ENCODE results near the gene WDSUB1. TPM values are rescaled to one million over a fixed set of nuclear protein-coding genes. Genes with fewer than 3 reads are reported as not detected.

WDSUB1 gene
- total and polyA plus RNA-seq, 2 donors: 5.4 to 17.0 TPM

DNA sequence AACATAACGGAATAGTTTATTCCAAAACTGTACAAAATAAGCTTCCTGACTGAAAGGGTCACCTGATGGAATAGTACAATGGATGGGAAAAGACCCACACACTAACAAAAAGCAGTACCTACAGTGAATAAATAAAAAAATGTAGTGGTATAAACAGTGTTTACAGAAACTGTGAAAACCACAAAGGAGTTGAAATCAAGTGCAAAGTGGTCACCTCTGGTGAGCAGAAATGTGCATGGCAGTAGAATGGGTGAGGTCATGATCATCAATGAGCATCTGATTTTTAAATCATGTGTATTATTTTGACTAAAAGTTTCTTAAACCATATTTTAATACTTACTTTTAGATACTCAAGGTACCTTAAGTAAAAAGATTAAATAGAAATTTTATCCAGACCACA is 11.4 kb downstream of the WDSUB1 start:
- Histone ChIP-seq H3K4me3 (ENCODE audit: low read length in 2 of 2) (no peak overlapping the region), H3K4me1 (ENCODE audit: control insufficient read depth in 2 of 2, insufficient read depth in 2 of 2, low read length in 2 of 2) (no peaks in the 10 kb centered on the region), H3K27ac (ENCODE audit: low read depth in 1 of 2, low read length in 1 of 2) (no peak overlapping the region), H3K27me3 (ENCODE audit: control insufficient read depth in 2 of 2, insufficient read depth in 1 of 2, low read length in 1 of 2) (no peaks in the 10 kb centered on the region), H3K9me3 (ENCODE audit: control insufficient read depth in 2 of 2, insufficient read depth in 1 of 2, low read length in 1 of 2) (no peaks in the 10 kb centered on the region), H3K36me3 (ENCODE audit: control insufficient read depth in 2 of 2, insufficient read depth in 2 of 2, low read length in 1 of 2) (peaks cover 0 to 9% of the 10 kb centered on the region in 2 donors)
- no peak for DNase-seq (ENCODE audit: low read depth in 6 of 9, low spot score in 9 of 9)
- WGBS: 99% methylated on average over 1 of the region's 1 CpG

DNA sequence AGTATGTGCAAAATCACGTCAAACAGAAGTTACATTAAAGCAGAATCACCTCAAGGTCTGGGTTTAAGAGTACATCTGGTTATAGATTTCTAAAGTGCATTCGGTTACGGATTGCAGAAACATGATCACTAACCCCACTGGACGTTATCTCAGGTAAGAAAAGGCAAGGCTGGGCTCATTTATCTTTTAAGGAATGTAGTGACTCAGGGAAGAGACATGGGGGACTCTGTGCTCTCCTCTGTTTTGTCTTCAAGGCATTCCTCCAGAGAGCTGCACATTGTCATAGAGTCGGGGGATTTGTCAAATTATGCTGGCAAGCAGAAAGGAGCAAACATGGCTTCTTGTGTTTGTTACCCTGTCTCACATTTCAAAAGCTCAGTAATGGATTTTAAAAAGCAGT is 14.3 kb downstream of the WDSUB1 start:
- 93% methylated on average over 5 of the region's 5 CpGs for WGBS

DNA sequence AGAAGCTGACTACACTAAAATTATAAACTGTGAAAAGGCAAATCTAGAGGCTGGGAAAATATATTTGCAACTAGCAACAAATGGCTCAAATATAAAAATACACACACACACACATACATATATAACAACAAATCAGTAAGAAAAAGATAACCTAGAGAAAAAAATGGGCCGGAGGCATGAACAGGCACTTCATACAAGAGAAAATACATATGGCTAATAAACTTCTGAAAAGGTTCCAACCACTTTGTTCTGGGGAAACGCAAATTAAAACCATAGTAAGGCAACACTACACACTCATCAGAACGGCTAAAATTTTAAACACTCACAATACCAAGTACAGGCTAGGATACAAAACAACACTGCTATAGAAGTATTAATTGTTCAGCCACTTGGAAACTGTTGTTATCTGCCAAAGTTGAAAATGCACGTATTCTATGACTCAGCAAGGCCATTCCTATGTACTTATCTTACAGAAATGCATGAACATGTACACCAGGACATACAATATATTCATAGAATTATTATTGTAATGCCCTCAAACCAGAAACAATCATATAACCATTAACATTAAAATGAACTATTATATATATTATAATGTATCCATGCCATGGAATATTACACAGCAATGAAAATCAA is 15.6 kb downstream of the WDSUB1 start:
- DNase-seq (ENCODE audit: low read depth in 6 of 9, low spot score in 9 of 9): no peak
- Histone ChIP-seq H3K4me3 (ENCODE audit: low read length in 2 of 2) (no peak overlapping the region), H3K36me3 (ENCODE audit: control insufficient read depth in 2 of 2, insufficient read depth in 2 of 2, low read length in 1 of 2) (peaks cover 0 to 6% of the 10 kb centered on the region in 2 donors), H3K27me3 (ENCODE audit: control insufficient read depth in 2 of 2, insufficient read depth in 1 of 2, low read length in 1 of 2) (no peaks in the 10 kb centered on the region), H3K9me3 (ENCODE audit: control insufficient read depth in 2 of 2, insufficient read depth in 1 of 2, low read length in 1 of 2) (no peaks in the 10 kb centered on the region), H3K4me1 (ENCODE audit: control insufficient read depth in 2 of 2, insufficient read depth in 2 of 2, low read length in 2 of 2) (no peaks in the 10 kb centered on the region), H3K27ac (ENCODE audit: low read depth in 1 of 2, low read length in 1 of 2) (no peak overlapping the region)
- 98% methylated on average over 4 of the region's 4 CpGs for WGBS

More for the DNA sequence above, 14.3 kb downstream of the WDSUB1 start:
- Histone ChIP-seq H3K9me3 (ENCODE audit: control insufficient read depth in 2 of 2, insufficient read depth in 1 of 2, low read length in 1 of 2) (no peaks in the 10 kb centered on the region), H3K4me3 (ENCODE audit: low read length in 2 of 2) (no peak overlapping the region), H3K27me3 (ENCODE audit: control insufficient read depth in 2 of 2, insufficient read depth in 1 of 2, low read length in 1 of 2) (no peaks in the 10 kb centered on the region), H3K36me3 (ENCODE audit: control insufficient read depth in 2 of 2, insufficient read depth in 2 of 2, low read length in 1 of 2) (peaks cover 0 to 6% of the 10 kb centered on the region in 2 donors), H3K4me1 (ENCODE audit: control insufficient read depth in 2 of 2, insufficient read depth in 2 of 2, low read length in 2 of 2) (no peaks in the 10 kb centered on the region), H3K27ac (ENCODE audit: low read depth in 1 of 2, low read length in 1 of 2) (no peak overlapping the region)
- no peak for DNase-seq (ENCODE audit: low read depth in 6 of 9, low spot score in 9 of 9)

DNA sequence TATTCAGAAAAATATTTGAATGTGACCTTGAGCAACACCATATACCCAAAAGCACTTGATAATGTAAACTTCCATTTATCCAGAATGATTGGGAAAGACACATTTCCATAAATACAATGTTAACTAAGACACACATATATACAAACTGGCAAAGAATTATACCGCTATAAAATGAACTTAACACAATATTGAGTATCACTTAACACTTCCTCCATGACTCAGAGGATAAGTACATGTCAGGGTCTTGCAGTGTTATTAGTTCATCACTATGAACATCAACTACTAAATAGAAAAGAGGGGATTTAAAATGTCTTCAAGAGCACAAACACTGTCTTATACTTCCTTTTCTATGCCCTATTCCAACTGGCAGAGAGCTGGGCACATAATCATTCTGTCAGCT is 18.6 kb downstream of the WDSUB1 start:
- Histone ChIP-seq H3K9me3 (ENCODE audit: control insufficient read depth in 2 of 2, insufficient read depth in 1 of 2, low read length in 1 of 2) (no peaks in the 10 kb centered on the region), H3K4me1 (ENCODE audit: control insufficient read depth in 2 of 2, insufficient read depth in 2 of 2, low read length in 2 of 2) (no peaks in the 10 kb centered on the region), H3K4me3 (ENCODE audit: low read length in 2 of 2) (no peak overlapping the region), H3K27me3 (ENCODE audit: control insufficient read depth in 2 of 2, insufficient read depth in 1 of 2, low read length in 1 of 2) (no peaks in the 10 kb centered on the region), H3K27ac (ENCODE audit: low read depth in 1 of 2, low read length in 1 of 2) (no peak overlapping the region), H3K36me3 (ENCODE audit: control insufficient read depth in 2 of 2, insufficient read depth in 2 of 2, low read length in 1 of 2) (peaks cover 3 to 8% of the 10 kb centered on the region in 2 donors)
- WGBS: 94% methylated on average over 1 of the region's 1 CpG
- no peak for DNase-seq (ENCODE audit: low read depth in 6 of 9, low spot score in 9 of 9)

DNA sequence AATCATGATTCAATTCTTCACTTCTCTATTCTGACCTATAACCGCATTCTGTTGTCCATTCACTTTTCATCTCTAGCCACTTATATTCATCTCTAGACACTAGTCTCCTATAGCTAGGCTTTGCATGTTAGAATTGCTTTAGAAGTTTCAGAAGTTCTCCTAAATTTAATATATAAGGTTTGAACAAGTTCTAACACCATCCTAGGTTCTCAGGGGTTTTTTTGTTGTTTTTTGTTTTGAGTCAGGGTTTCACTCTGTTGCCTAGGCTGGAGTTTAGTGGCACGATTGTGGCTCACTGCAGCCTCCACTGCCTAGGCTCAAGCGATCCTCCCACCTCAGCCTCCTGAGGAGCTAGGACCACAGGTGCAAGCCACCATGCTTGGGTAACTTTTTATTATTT is 19.9 kb downstream of the WDSUB1 start:
- Histone ChIP-seq H3K9me3 (ENCODE audit: control insufficient read depth in 2 of 2, insufficient read depth in 1 of 2, low read length in 1 of 2) (no peaks in the 10 kb centered on the region), H3K27me3 (ENCODE audit: control insufficient read depth in 2 of 2, insufficient read depth in 1 of 2, low read length in 1 of 2) (no peaks in the 10 kb centered on the region), H3K27ac (ENCODE audit: low read depth in 1 of 2, low read length in 1 of 2) (no peak overlapping the region), H3K4me1 (ENCODE audit: control insufficient read depth in 2 of 2, insufficient read depth in 2 of 2, low read length in 2 of 2) (no peaks in the 10 kb centered on the region), H3K36me3 (ENCODE audit: control insufficient read depth in 2 of 2, insufficient read depth in 2 of 2, low read length in 1 of 2) (peaks cover 3 to 8% of the 10 kb centered on the region in 2 donors), H3K4me3 (ENCODE audit: low read length in 2 of 2) (no peak overlapping the region)
- 98% methylated on average over 3 of the region's 3 CpGs for WGBS
- no peak for DNase-seq (ENCODE audit: low read depth in 6 of 9, low spot score in 9 of 9)

DNA sequence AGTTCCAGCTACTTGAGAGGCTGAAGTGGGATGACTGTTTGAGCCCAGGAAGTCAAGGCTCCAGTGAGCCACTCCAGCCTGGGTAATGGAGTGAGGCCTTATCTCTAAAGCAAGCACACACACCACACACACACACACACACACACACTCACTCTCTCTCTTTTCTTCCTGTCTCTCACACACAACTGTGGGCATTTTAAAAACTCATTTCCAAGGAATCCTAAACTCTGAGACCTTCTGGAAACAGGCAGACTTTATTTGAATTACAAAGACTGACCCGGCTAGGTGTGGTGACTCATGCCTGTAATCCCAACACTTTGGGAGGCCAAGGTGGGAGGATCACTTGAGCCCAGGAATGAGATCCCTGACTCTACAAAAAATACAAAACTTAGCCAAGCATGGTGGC is 21.3 kb downstream of the WDSUB1 start:
- Histone ChIP-seq H3K36me3 (ENCODE audit: control insufficient read depth in 2 of 2, insufficient read depth in 2 of 2, low read length in 1 of 2) (peaks cover 2 to 3% of the 10 kb centered on the region in 2 donors), H3K27me3 (ENCODE audit: control insufficient read depth in 2 of 2, insufficient read depth in 1 of 2, low read length in 1 of 2) (no peaks in the 10 kb centered on the region), H3K9me3 (ENCODE audit: control insufficient read depth in 2 of 2, insufficient read depth in 1 of 2, low read length in 1 of 2) (no peaks in the 10 kb centered on the region), H3K27ac (ENCODE audit: low read depth in 1 of 2, low read length in 1 of 2) (no peak overlapping the region), H3K4me1 (ENCODE audit: control insufficient read depth in 2 of 2, insufficient read depth in 2 of 2, low read length in 2 of 2) (no peaks in the 10 kb centered on the region), H3K4me3 (ENCODE audit: low read length in 2 of 2) (no peak overlapping the region)
- WGBS: 99% methylated on average over 1 of the region's 1 CpG
- DNase-seq (ENCODE audit: low read depth in 6 of 9, low spot score in 9 of 9): no peak

DNA sequence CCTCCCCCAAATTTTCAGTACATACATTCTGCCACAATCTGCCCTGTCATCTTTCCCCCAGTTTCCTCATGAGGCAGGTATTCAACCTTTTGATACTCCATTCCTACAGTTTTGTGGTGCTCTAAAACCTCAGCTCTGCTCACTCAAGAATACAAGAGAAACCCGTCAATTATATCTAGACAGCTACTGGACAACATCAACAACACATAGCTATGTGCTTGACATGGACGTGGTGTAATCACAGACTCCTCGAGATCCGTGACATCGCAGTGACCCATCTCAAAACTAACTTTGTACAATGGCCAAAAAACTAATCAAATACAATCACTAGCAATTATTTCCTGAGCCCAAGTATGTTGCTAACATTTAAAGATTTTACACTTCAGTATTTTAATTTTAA is 23.6 kb downstream of the WDSUB1 start:
- Histone ChIP-seq H3K4me1 (ENCODE audit: control insufficient read depth in 2 of 2, insufficient read depth in 2 of 2, low read length in 2 of 2) (no peaks in the 10 kb centered on the region), H3K36me3 (ENCODE audit: control insufficient read depth in 2 of 2, insufficient read depth in 2 of 2, low read length in 1 of 2) (peaks cover 2 to 3% of the 10 kb centered on the region in 2 donors), H3K9me3 (ENCODE audit: control insufficient read depth in 2 of 2, insufficient read depth in 1 of 2, low read length in 1 of 2) (no peaks in the 10 kb centered on the region), H3K27ac (ENCODE audit: low read depth in 1 of 2, low read length in 1 of 2) (no peak overlapping the region), H3K4me3 (ENCODE audit: low read length in 2 of 2) (no peak overlapping the region), H3K27me3 (ENCODE audit: control insufficient read depth in 2 of 2, insufficient read depth in 1 of 2, low read length in 1 of 2) (no peaks in the 10 kb centered on the region)
- WGBS: 96% methylated on average over 5 of the region's 5 CpGs
- DNase-seq (ENCODE audit: low read depth in 6 of 9, low spot score in 9 of 9): no peak

DNA sequence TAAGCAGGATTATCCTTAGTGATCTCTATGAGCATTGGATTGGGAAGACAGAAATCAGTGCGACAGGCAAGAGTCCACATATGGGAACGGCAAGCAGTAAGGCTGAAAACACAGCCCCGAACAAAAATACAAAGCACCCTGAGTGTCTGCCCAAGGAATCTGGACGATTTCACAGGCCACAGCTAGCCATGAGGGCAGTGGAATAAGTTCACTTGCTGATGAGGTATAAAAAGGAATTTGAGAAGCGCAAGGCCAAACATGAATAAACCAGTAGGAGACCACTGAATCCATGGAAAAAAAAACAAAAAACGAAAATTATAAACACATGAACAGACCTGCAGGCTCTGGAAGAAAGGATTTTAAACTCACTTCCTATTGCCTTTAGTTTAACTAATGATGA is 24.3 kb downstream of the WDSUB1 start:
- no peaks in the 10 kb centered on the region for H3K9me3 ChIP-seq (ENCODE audit: control insufficient read depth in 2 of 2, insufficient read depth in 1 of 2, low read length in 1 of 2)
- no peak overlapping the region for H3K27ac ChIP-seq (ENCODE audit: low read depth in 1 of 2, low read length in 1 of 2)
- no peaks in the 10 kb centered on the region for H3K27me3 ChIP-seq (ENCODE audit: control insufficient read depth in 2 of 2, insufficient read depth in 1 of 2, low read length in 1 of 2)
- no peak overlapping the region for H3K4me3 ChIP-seq (ENCODE audit: low read length in 2 of 2)
- H3K36me3 ChIP-seq (ENCODE audit: control insufficient read depth in 2 of 2, insufficient read depth in 2 of 2, low read length in 1 of 2): peaks cover 3 to 4% of the 10 kb centered on the region in 2 donors
- no peaks in the 10 kb centered on the region for H3K4me1 ChIP-seq (ENCODE audit: control insufficient read depth in 2 of 2, insufficient read depth in 2 of 2, low read length in 2 of 2)
- whole genome bisulfite sequencing: 98% methylated on average over 6 of the region's 6 CpGs
- no peak for DNase-seq (ENCODE audit: low read depth in 6 of 9, low spot score in 9 of 9)

DNA sequence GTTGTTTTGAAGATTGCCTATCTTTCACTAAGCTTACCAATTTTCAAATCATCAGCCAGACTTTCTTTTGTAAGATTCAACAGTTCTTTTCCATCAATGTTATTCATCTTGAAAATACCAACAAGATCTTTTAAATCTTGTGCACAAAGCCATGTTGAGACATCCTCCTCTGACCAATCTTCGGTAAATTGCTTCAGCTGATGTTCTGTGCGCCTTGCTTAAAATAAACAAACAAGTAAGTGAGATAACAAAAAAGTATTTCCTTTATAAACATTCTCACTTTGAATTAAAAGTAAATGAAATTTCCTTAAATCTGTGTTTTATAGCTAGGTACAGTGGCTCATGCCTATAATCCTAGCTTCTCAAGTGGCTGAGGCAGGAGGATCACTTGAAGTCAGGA is 30.3 kb downstream of the WDSUB1 start:
- Histone ChIP-seq H3K4me3 (ENCODE audit: low read length in 2 of 2) (no peak overlapping the region), H3K27me3 (ENCODE audit: control insufficient read depth in 2 of 2, insufficient read depth in 1 of 2, low read length in 1 of 2) (no peaks in the 10 kb centered on the region), H3K9me3 (ENCODE audit: control insufficient read depth in 2 of 2, insufficient read depth in 1 of 2, low read length in 1 of 2) (no peaks in the 10 kb centered on the region), H3K4me1 (ENCODE audit: control insufficient read depth in 2 of 2, insufficient read depth in 2 of 2, low read length in 2 of 2) (no peaks in the 10 kb centered on the region), H3K36me3 (ENCODE audit: control insufficient read depth in 2 of 2, insufficient read depth in 2 of 2, low read length in 1 of 2) (peaks cover 0 to 7% of the 10 kb centered on the region in 2 donors), H3K27ac (ENCODE audit: low read depth in 1 of 2, low read length in 1 of 2) (no peak overlapping the region)
- WGBS: 83% methylated on average over 2 of the region's 2 CpGs
- DNase-seq (ENCODE audit: low read depth in 6 of 9, low spot score in 9 of 9): no peak

Measured in thymus (tissue), 11 donors.